Body of pancreas (tissue), 4 donors: Measurements from ENCODE around the gene EHMT2. TPM values are rescaled to one million over a fixed set of nuclear protein-coding genes. Genes with fewer than 3 reads are reported as not detected.
"Not testable (repeated sequence)": the region's sequence is repeated elsewhere in the genome, so short reads cannot be mapped to it uniquely, and the experiment has no call there.

Experiments
- ATAC-seq: fragments of 150-250 bp; one replicate; pipeline ENCODE4 v1.9.1; 2016
- DNase-seq, 4 donors: peaks; one replicate each; pipeline ENCODE4 v3.0.0-alpha.2; 2019
- H3K27ac ChIP-seq, 4 donors: fragments of 200-600 bp; sonication (generic); 1 replicate in 3 of 4; 2 replicates in 1 of 4; pipeline versions ENCODE4 v1.5.1 to v1.6.1; 2016 to 2019; ENCODE audit warnings: mild to moderate bottlenecking in 1 of 4, mixed read lengths in 1 of 4, moderate library complexity in 1 of 4
- H3K27me3 ChIP-seq, 2 donors: fragments of 200-600 bp; sonication (generic); one replicate each; pipeline ENCODE4 v1.6.0; 2016; ENCODE audit warnings: mild to moderate bottlenecking in 1 of 2
- H3K36me3 ChIP-seq, 2 donors: fragments of 200-600 bp; sonication (generic); replicated peaks in 1 of 2; 2 replicates each; pipeline ENCODE4 v1.5.1; 2016; ENCODE audit warnings: low read depth in 2 of 2; ENCODE audit not compliant: insufficient read depth in 1 of 2
- H3K4me1 ChIP-seq: fragments of 200-600 bp; sonication (generic); one replicate; pipeline ENCODE4 v1.6.0; 2016
- H3K4me3 ChIP-seq, 2 donors: fragments of 200-600 bp; sonication (generic); 1 replicate in 1 of 2; 2 replicates in 1 of 2; pipeline ENCODE4 v1.5.1; 2016 to 2019
- H3K9me3 ChIP-seq, 3 donors: fragments of 200-600 bp; sonication (generic); 1 replicate in 2 of 3; 2 replicates in 1 of 3; pipeline ENCODE4 v1.5.1; 2016
- POLR2A ChIP-seq, 3 donors: fragments of 450-650 bp; IDR thresholded peaks; one replicate each; pipeline ENCODE4 v1.6.1; 2016; ENCODE audit warnings: antibody characterized with exemption in 3 of 3, mild to moderate bottlenecking in 2 of 3
- WGBS, 2 donors: methylation state at CpG; one replicate each; pipeline ENCODE4 v1.1.5; 2017; 5-methylcytosine and 5-hydroxymethylcytosine counted together
- intact Hi-C: fragments of 100-400 bp; cut with DNase I; formaldehyde crosslinking; loops from one replicate; pipeline ENCODE4 v1.15.1; 2023
- total RNA-seq, 2 donors: library from RNA; depleted of rRNA; stranded (reverse); fragments of >200 nt; gene quantifications; one replicate each; pipeline ENCODE4 v1.1.0, GENCODE V29; 2016
- TF ChIP-seq, protein P1 (sequence below), 7 experiments: fragments of 450-650 bp in 4 of 7; fragments of 200-600 bp in 3 of 7; sonication (generic) in 3 of 7; IDR thresholded peaks; one replicate each; pipeline ENCODE4 v1.5.1; 2016 to 2019; ENCODE audit warnings: antibody characterized with exemption in 7 of 7

Gene EHMT2
- total RNA-seq, 2 donors from 2014 or later = 35.8 to 87.7 TPM

DNA sequence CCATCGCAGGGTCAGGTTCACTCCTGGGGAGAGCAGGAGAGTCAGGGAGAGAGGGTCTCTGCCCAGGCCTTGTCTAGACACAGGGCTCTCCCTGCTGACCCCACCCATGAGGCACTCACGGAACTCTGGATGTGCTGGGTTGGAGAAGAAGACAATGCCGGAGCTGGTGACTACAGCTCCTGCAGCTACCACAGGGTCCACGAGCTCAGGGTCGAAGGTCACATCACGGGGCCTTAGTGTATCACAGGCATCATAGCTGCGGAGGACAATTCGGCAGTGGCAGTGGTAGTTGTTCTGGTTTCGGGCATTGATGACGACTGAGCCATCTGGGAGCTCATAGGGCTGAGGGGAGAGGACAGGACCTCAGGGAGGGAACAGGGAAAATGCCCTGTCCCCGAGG, 37.6 kb downstream of the EHMT2 start:
- no peak overlapping the region for H3K27ac ChIP-seq
- no peak overlapping the region for H3K4me3 ChIP-seq
- H3K9me3 ChIP-seq = no peaks in the 10 kb centered on the region
- no peaks in the 10 kb centered on the region for H3K27me3 ChIP-seq
- DNase-seq (no peak), ATAC-seq (no peak)
- H3K4me1 ChIP-seq = peaks cover 19% of the 10 kb centered on the region
- TF ChIP-seq POLR2A (IDR thresholded peaks at IDR 0.05) = no peak
- TF ChIP-seq, protein P1, sequence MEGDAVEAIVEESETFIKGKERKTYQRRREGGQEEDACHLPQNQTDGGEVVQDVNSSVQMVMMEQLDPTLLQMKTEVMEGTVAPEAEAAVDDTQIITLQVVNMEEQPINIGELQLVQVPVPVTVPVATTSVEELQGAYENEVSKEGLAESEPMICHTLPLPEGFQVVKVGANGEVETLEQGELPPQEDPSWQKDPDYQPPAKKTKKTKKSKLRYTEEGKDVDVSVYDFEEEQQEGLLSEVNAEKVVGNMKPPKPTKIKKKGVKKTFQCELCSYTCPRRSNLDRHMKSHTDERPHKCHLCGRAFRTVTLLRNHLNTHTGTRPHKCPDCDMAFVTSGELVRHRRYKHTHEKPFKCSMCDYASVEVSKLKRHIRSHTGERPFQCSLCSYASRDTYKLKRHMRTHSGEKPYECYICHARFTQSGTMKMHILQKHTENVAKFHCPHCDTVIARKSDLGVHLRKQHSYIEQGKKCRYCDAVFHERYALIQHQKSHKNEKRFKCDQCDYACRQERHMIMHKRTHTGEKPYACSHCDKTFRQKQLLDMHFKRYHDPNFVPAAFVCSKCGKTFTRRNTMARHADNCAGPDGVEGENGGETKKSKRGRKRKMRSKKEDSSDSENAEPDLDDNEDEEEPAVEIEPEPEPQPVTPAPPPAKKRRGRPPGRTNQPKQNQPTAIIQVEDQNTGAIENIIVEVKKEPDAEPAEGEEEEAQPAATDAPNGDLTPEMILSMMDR (IDR thresholded peaks at IDR 0.05) = no peak
- 88 to 93% methylated on average over 9 to 11 of the region's 11 CpGs for WGBS, 2 donors
- intact Hi-C loops = no loop called here
- H3K36me3 ChIP-seq = peaks cover 11% of the 10 kb centered on the region in 2 donors

DNA sequence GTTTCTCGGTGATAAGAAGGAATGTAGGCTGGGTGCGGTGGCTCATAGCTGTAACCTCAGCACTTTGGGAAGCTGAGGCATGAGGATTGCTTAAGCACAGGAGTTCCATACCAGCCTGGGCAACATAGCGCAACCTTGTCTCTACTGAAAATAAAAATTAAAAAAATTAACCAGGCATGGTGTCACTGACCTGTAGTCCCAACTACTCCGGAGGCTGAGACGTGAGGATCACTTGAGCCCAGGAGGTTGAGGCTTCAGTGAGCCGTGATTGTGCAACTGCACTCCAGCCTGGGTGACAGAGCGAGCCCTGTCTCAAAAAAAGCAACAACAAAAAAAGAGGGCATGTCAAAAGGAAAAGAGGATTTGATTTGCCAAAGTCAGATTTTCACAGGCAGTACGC, 38.8 kb downstream of the EHMT2 start:
- WGBS, 2 donors = 84 to 85% methylated on average over 8 of the region's 8 CpGs
- Histone ChIP-seq H3K27me3 (no peaks in the 10 kb centered on the region), H3K4me1 (peaks cover 14% of the 10 kb centered on the region), H3K27ac (no peak overlapping the region), H3K36me3 (peaks cover 11% of the 10 kb centered on the region in 2 donors), H3K4me3 (no peak overlapping the region), H3K9me3 (no peaks in the 10 kb centered on the region)
- TF ChIP-seq, protein P1 (IDR thresholded peaks at IDR 0.05) = no peak
- no peak for TF ChIP-seq POLR2A (IDR thresholded peaks at IDR 0.05)
- intact Hi-C loops = no loop called here
- ATAC-seq (no peak), DNase-seq (no peak)

DNA sequence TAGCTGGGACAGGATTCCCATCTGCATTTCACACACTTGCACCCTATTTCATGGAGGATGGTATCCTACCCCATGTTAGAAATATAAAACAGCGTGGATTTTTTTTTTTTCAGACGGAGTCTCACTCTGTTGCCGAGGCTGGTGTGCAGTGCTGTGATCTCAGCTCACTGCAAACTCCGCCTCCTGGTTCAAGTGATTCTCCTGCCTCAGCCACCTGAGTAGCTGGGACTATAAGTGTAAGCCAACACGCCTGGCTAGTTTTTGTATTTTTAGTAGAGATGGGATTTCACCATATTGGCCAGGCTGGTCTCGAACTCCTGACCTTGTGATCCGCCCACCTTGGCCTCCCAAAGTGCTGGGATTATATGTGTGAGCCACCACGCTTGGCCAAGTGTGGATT, 39.7 kb downstream of the EHMT2 start:
- DNase-seq, H3K4me1 ChIP-seq, intact Hi-C loops, ATAC-seq, H3K9me3 ChIP-seq, H3K27me3 ChIP-seq, H3K27ac ChIP-seq, H3K4me3 ChIP-seq: not testable (repeated sequence)
- H3K36me3 ChIP-seq = peaks cover 11% of the 10 kb centered on the region in 2 donors
- WGBS, 2 donors = 88 to 93% methylated on average over 5 to 8 of the region's 8 CpGs

DNA sequence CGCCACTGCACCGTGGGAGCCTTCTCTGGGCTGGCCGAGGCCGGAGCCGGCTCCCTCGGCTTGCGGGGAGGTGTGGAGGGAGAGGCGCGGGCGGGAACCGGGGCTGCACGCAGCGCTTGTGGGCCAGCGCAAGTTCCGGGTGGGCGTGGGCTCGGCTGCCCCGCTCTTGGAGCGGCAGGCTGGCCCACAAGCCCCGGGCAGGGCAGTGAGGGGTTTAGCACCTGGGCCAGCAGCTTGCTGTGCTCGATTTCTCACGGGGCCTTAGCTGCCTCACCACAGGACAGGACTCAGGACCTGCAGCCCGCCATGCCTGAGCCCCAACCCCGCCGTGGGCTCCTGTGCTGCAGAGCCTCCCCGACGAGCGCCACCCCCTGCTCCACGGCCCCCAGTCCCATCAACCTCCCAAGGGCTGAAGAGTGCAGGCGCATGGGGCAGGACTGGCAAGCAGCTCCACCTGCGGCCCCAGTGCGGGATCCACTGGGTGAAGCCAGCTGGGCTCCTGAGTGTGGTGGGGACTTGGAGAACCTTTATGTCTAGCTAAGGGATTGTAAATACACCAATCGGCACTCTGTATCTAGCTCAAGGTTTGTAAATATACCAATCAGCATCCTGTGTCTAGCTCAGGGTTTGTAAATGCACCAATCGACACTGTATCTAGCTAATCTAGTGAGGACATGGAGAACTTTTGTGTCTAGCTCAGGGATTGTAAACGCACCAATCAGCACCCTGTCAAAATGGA, 45.3 kb downstream of the EHMT2 start:
- H3K27me3 ChIP-seq, H3K9me3 ChIP-seq, H3K4me1 ChIP-seq, H3K27ac ChIP-seq, H3K36me3 ChIP-seq, H3K4me3 ChIP-seq, ATAC-seq, DNase-seq, intact Hi-C loops: not testable (repeated sequence)
- WGBS, 2 donors = 79 to 95% methylated on average over 8 to 25 of the region's 35 CpGs

DNA sequence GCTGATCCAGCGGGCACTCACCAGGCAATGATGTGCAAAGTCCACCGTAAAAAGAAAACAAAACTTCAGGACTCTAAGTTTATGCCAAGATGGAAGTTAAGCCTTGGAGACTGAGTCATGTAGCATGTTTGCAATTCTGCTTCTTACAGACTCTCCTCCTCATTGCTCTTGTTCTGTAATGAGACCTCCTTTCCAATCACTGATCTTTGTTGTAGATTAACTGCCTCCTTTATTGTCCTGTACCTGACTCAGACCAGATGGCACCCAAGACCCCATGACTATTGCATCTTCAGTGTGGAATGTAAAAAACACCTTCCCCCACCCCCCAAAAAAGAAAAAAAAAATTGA, 46.0 kb downstream of the EHMT2 start:
- 35 to 48% methylated on average over 2 of the region's 2 CpGs for WGBS, 2 donors

More for the DNA sequence above, 46.0 kb downstream of the EHMT2 start:
- no peaks in the 10 kb centered on the region for H3K27me3 ChIP-seq
- intact Hi-C loops = no loop called here
- H3K27ac ChIP-seq = no peak overlapping the region
- ATAC-seq (no peak), DNase-seq (no peak)
- H3K4me3 ChIP-seq = no peak overlapping the region
- no peak for TF ChIP-seq POLR2A (IDR thresholded peaks at IDR 0.05)
- TF ChIP-seq, protein P1 (IDR thresholded peaks at IDR 0.05) = no peak
- no peaks in the 10 kb centered on the region for H3K9me3 ChIP-seq
- H3K4me1 ChIP-seq = no peaks in the 10 kb centered on the region
- no peaks in the 10 kb centered on the region for H3K36me3 ChIP-seq
